HG02943 (cell line): Measurements from ENCODE around the gene PPIH.
"Not testable (repeated sequence)": the region's sequence is repeated elsewhere in the genome, so short reads cannot be mapped to it uniquely, and the experiment has no call there.

ENCODE experiments used
- ATAC-seq: cut with Tn5 transposase; IDR thresholded peaks from one replicate; pipeline ENCODE4 v1.9.1; 2021; ENCODE audit warnings: mild to moderate bottlenecking, low read depth, moderate library complexity; ENCODE audit not compliant: unreplicated experiment

Gene PPIH

DNA sequence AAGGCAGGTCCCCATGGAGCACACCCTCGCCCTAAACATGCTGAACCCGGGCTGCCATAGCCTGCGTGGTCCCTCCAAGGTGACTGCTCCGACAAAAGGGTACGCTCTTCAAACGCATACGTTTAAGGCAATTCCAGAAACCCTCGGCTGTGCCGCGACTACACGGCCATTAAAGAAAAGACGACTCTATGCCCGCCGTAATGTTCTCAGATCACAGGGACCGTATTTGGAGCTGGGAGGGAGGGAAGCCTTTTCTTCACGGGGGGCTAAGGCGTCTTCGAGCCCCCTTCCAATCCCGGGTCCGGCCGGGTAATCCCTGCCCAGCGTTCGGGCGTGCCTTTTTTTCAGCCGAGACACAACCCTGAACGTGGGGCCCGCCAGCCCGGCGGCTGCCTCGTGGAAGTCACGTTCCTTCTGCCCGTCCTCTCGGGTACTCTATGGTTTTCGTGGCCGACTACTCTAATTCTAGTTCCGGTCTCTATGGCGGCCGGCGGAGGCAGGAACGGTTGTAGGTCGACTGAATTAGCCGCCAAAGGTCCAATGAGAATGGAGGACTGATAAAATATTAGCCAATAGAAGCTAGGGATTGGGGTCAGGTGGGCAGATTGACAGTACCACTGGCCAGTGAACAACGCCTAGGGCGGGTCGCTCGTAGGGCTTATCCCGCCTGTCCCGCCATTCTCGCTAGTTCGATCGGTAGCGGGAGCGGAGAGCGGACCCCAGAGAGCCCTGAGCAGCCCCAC lies 23.7 kb downstream of the PPIH start, which contains the start of gene YBX1:
Gene YBX1 (plus strand): TSS at position 678 of the 743 bp plus-strand sequence. CDS start 148 bp downstream, outside the sequence.
- ATAC-seq = peak; percentile 92

DNA sequence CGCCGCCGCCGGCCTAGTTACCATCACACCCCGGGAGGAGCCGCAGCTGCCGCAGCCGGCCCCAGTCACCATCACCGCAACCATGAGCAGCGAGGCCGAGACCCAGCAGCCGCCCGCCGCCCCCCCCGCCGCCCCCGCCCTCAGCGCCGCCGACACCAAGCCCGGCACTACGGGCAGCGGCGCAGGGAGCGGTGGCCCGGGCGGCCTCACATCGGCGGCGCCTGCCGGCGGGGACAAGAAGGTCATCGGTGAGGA lies 24.2 kb downstream of the PPIH start:
- peak; percentile 15 for ATAC-seq

DNA sequence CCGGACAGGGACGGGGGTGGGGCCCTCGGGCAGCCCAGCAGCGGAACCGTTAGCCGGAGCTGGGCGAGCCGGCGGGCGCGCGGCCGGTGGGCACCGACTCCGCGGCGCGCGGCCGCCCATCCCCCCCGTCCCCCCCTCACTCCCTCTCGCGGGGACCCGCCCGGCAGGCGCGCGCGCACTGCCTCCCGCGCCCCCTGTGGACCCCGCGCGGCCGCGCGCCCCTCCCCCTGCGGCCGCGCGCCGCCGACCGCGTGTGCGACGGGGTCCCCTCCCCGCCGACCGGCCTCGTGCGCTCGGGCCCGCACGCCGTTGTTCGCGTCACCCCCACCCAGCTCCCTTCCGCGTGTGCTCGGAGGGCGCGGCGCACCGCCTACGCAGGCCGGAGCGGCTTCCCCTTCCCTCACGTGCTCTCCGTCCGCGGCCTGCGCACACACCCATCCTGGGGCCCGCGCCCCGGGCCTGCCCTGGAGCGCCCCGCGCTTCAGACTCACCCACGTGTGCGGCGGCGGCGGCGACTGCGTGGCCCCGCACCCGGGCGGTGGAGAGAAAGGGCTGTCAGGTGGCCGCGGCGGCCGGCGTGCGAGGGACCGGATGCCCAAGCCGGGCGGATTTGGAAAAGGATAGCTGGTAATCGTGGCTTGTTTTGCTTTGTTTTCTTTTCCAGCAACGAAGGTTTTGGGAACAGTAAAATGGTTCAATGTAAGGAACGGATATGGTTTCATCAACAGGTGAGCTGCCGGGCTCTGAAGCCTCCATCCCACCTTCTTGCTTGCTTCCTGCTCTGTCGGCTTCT lies 24.7 kb downstream of the PPIH start:
- peak; percentile 44 for ATAC-seq

DNA sequence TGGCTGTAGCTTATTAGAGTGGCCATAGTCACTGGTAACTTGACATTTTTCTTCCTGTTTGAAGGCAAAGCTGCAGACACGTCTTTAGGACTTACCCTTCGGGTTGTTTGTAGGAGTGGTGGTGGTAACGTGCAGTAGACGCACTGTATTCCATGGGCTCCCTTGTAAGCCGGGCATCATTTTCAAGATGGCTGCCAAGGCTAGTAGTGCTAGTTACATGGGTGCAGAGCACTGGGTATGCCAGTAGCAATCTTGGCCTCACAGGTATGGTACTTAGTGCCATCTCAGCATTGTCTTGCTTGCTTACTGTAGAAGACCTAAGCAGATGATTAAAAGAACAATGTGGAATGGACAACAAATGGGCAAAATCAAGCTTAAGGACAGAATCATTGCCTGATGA lies 25.9 kb downstream of the PPIH start:
- no peak for ATAC-seq

DNA sequence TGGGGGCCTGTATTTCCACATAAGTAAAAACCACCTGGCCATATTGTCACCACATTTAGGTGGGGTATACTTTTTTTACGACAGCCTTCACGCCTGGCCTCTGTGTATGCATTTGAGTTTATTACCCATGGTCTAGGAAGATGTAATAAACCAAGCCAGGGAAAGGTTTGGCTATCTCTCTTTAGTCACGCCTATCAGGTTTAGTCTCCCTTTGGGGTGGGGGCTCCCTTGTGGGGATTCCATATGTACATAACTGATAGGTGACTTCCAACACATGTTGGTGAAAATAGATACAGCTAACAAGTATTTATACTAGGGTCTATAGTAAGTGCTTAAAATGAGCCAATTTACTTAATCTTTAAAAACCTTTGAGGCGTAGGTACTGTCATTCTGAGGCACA lies 28.2 kb downstream of the PPIH start:
- ATAC-seq = no peak

DNA sequence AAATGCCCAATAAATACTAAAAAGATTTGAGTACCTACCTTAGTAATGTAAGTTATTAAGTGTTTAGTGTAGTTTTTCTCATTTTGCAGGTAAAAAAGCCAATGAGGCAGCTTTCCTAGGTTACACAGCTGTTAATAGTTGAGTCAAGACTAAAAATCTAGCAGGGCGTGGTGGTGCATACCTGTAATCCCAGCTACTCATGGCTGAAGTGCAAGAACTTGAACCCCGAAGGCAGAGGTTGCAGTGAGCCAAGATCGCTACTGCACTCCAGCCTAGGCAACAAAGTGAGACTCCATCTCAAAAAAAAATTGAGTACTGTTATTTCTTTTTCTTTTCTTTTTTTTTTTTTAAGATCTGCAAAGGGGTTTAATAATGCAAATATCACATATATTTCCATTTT lies 31.7 kb downstream of the PPIH start:
- no peak for ATAC-seq

DNA sequence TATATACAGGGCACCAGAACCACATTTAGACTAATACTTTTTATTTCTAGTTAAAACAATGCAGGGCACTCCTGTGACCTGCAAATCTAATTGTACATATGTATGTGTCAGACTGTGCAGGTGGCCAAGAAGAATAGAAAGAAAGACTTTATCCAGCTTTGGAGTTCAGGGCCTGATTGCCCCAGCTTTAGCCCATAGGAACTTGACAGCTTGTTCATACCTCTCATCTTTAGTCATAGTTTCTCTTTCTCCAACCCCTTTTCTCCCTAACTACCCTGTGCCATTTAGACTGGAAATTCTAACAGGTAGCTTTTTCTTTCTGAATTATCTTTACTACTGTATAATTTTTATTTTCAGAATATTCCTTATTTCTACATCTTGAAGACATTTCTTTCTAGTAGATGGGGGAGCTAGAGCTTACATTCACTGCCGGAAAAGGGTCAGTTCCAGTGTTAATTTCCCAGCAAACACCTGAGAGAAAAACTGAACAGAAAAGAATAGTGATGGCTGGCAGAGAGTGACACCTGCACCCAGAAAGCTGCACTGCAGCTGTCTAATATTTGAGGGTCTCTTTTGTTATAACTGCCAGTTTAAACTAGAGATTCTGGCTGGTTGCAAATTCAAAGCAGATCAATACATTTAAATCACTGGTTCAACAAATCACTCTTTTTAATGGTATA lies 32.4 kb downstream of the PPIH start:
- no peak for ATAC-seq

DNA sequence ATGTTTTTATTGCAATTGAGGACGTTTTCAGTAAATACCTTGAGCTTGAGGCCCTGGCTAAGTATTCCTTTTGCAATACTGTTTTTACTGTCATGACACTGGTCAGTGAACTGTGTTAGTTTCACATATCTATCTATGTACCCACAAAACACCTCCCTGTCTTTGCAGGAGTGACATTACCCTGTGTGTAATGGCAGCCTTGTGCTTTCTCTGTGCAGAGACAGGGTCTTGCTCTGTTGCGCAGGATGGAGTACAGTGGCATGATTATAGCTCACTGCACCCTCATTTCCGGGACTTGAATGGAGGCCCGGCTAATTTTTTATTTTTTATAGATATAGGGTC lies 32.9 kb downstream of the PPIH start:
- ATAC-seq = no peak

DNA sequence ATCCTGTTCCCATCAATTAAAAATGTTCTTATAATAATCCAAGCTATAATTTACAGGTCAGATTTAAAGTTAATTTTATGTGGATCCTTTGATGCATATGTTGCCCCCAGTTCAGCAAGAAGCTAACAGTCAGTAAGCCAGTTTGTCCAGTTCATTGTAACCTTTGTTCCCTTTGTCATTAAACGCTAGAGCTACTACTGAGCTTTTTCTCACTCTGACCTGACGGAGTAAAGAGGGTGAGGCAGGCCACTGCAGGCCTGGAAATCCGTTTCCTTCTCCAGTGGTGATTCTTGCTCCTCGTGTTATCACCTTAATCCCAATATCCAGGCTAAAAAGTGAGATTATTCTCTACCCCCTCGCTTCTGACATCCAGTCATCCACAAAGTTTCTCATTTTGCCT lies 34.2 kb downstream of the PPIH start:
- no peak for ATAC-seq

DNA sequence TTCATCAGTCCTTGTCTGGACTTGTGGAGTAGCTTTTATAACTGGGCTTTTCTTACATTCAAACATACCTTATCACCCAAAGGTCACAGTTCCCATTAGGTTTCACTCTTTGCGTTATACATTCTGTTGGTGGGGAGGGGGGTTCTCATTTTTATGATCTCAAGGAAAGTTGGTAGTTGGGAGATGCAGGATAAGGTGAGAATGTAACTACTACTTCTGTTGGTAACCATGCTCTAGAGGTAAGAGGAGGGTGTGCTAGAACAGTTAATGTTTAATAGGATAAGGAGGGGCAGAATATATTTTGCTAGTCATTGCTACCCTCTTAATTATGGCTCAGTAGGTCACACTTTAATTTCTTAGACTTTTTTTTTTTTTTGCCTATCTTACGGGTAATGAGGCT lies 34.7 kb downstream of the PPIH start:
- ATAC-seq = no peak

DNA sequence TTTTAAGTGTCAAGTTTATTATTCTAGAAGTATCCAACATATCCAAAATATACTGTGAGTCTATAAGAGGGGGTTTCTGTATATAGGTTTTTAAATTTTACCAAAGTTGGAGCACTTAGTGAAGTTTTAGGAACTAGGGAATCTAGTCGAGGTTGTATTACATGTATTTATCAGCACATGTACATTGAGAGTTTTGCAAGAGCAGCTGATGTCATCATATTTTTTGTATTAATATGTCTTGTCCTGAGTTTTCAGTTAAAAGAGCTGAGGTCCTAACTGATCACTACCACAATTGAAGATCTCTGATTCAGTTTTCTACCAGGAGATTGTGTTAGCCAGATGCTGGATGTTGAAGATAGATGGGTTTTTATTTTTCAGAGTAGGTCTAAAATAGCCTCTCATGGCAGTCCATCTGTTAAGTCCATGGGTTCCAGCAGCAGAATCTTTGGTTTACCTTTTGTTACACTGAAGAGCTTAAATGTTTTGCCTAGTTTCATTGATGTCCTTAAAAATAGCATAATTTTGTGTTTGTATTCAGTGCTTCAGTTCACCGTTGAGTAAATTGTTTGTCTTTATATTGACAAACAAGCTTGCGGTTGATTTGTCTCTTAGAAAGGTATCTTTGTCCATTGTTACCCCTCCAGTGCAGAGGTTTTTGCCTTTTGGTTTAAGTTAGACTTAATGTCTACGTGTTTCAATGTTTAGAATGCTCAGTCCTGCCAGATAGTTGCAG lies 40.0 kb downstream of the PPIH start:
- no peak for ATAC-seq

DNA sequence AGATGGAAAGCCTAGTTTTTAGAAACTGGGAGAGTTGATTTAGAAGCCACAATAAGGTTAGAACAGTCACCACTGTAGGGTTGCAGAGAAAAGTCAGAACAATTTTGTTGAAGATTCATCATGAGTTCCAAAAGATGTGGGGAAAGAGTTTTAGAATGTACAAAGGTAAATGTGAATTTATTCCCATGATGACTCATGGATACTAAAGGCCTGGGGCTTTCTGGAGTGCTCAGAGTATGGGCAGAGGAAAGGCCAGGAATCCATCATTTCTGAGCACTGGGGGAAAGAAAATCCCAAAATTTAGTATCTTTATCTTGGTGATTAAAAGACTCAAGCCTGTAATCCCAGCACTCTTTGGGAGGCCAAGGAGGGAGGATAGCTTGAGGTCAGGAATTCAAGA lies 41.8 kb downstream of the PPIH start:
- ATAC-seq = no peak

DNA sequence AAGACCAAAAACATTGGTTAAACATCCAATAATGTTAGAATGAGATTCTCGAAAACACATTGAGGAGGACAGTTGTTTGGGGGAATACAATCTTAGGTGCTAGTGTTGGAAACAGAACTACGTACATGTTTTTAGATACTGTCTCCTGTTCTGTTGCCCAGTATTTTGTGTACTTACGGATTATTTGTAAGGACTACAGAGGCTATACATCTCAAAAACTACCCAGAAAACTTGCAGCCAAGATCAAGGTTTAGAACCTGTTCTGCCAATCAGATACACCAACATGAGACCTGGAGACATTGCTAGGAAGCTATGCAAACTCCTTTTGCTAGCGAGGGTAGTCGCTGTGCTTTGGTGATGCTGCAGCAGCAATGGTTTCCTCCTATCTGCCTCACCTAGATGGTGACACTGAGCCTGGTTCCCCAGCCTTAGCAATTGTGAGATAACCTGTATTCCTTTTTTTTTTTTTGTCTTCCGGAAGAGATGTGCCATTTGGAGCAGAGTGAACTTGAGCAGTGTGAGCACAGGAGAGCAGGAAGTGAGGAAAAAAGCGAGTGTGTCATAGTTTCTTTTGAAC lies 45.8 kb downstream of the PPIH start:
- no peak for ATAC-seq

DNA sequence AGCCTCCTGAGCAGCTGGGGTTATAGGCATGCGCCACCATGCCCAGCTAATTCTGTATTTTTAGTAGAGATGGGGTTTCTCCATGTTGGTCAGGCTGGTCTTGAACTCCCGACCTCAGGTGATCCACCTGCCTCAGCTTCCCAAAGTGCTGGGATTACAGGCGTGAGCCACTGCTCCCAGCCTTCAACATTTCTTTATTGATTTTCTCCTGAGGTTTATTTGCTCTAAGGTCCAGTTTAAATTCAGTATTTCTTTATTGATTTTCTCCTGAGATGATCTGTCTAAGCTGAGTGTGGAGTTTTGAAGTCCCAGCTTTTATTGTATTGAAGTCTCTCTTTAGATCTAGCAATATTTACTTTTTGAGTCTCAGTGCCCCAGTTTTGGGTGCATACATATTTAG lies 54.6 kb downstream of the PPIH start:
- not testable (repeated sequence) for ATAC-seq

DNA sequence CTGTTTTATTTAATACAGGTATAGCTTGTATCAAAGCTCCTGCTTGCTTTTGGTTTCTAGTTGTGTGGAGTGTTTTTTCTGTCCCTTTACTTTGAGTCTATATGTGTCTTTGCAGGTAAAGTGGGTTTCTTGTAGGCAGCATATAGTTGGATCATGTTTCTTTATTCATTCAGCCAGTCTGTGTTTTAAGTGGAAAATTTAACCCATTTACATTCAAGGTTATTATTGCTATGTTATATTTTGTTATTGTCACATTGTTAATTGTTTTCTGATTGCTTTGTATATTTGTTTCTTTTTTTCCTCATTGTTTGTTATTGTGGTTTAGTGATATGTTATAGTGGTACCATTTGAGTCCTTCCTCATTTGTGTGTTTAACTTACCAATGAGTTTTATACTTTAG lies 55.1 kb downstream of the PPIH start:
- no peak for ATAC-seq

DNA sequence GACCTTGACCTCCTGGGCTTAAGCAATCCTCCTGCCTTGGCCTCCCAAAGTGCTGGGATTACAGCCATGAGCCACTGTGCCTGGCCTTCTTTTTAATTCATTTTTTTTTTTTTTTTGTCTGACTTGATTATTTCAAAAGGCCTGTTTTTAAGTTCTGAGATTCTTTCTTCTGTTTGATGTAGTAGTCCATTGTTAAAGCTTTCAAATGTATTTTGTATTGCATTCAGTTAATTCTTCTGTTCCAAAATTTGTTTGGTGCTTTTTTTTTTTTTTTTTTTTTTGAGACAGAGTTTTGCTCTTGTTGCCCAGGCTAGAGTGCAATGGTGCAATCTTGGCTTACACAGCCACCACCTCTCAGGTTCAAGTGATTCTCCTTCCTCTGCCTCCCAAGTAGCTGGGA lies 56.2 kb downstream of the PPIH start:
- not testable (repeated sequence) for ATAC-seq

DNA sequence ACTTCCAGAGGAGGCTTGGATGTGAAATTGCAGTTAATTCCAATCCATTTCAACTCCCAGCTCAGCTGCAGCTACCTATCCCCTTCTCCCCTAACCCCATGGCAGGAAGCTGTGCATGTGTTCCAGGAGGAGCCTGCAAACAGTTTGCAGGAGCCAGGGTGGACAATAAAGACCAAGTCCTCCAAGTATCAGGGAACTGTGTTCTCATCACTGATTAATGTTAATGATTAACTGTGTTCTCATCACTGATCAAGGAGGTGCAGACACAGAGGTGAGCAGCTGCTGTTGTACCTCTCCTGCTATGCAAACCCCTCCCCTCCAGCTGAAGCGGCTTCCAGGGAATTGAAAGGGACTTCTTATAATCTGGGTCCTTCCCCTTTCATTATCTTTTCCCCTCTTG lies 62.6 kb downstream of the PPIH start:
- ATAC-seq = no peak

DNA sequence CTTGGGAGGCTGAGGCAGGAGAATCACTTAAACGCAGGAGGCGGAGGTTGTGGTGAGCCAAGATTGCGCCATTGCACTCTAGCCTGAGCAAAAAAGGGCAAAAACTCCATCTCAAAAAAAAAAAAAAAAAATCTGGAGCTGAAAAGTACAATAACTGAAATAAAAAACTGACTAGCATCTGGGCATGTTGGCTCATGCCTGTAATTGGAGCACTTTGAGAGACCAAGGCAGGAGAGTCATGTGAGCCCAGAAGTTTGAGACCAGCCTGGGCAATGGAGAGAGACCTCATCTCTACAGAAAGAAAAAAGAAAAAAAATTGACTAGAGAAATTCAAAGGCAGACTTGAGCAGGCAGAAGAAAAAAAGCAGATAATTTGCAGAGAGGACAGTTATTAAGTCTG lies 63.7 kb downstream of the PPIH start:
- ATAC-seq = no peak

DNA sequence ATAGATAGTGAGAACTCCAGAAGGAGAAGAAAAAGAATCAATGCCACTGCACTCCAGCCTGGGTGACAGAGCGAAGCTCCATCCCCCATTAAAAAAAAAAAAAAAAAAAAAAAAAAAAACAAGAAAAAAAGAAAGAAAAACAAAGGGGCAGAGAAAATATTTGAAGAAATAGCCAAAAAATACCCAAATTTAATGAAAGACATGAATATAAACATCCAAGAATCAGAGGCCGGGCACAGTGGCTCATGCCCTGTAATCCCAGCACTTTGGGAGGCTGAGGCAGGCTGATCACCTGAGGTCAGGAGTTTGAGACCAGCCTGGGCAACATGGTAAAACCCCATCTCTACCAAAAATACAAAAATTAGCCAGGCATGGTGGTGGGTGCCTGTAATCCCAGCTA lies 64.2 kb downstream of the PPIH start:
- ATAC-seq = not testable (repeated sequence)

DNA sequence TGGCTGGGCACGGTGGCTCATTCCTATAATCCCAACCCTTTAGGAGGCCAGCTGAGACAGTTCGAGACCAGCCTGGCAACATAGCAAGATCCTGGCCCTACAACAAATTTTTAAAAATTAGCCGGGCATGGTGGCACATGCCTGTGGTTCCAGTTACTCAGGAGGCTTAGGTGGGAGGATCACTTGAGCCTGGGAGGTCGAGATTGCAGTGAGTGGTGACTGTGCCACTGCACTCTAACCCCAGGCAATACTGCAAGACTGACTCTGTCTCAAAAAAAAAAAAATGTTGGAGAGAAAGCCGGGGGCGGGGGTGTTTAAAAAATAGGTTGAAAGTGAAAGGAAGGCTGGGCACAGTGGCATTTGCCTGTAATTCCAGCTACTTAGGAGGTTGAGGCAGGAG lies 65.3 kb downstream of the PPIH start:
- ATAC-seq = no peak

DNA sequence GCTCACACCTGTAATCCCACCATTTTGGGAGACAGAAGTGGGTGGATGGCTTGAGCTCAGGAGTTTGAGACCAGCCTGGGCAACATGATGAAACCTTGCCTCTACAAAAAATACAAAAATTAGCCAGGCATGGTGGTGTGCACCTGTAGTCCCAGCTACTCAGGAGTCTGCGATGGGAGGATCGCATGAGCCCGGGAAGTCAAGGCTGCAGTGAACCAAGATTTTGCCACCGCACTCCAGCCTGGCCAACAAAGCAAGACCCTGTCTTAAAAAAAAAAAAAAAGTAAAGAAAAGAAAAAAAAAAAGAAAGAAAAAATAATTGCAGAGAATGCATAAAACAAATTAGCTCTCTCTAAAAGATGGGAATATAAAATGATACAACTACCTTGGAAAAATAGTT lies 67.6 kb downstream of the PPIH start:
- ATAC-seq = not testable (repeated sequence)
